HG03135 (cell line): ENCODE data around the gene MYL10.
"Not testable (repeated sequence)": the region's sequence is repeated elsewhere in the genome, so short reads cannot be mapped to it uniquely, and the experiment has no call there.

Source experiments
- ATAC-seq: cut with Tn5 transposase; IDR thresholded peaks from one replicate; pipeline ENCODE4 v1.9.1; 2021; ENCODE audit warnings: mild to moderate bottlenecking, moderate library complexity; ENCODE audit not compliant: unreplicated experiment

Gene MYL10

GRCh38 chr7:101657171-101657570, 28.1 kb upstream of the MYL10 start:
- no peak for ATAC-seq

- no peak for ATAC-seq
Observed at GRCh38 chr7:101651112-101651511, 22.0 kb upstream of the MYL10 start.

- no peak for ATAC-seq
Observed at GRCh38 chr7:101650579-101651081, 21.5 kb upstream of the MYL10 start.

GRCh38 chr7:101647876-101648275, 18.8 kb upstream of the MYL10 start:
- not testable (repeated sequence) for ATAC-seq

GRCh38 chr7:101645951-101646350, 16.9 kb upstream of the MYL10 start:
- no peak for ATAC-seq

GRCh38 chr7:101644879-101645278, 15.8 kb upstream of the MYL10 start:
- no peak for ATAC-seq

GRCh38 chr7:101639127-101639526, 10.0 kb upstream of the MYL10 start:
- not testable (repeated sequence) for ATAC-seq

- ATAC-seq = no peak
Observed at GRCh38 chr7:101636822-101637623, 7.9 kb upstream of the MYL10 start.

GRCh38 chr7:101635484-101635883, 6.4 kb upstream of the MYL10 start:
- no peak for ATAC-seq

GRCh38 chr7:101634196-101634717, 5.2 kb upstream of the MYL10 start:
- ATAC-seq = no peak

GRCh38 chr7:101633511-101633910, 4.4 kb upstream of the MYL10 start:
- no peak for ATAC-seq

GRCh38 chr7:101632641-101633040, 3.5 kb upstream of the MYL10 start:
- no peak for ATAC-seq

- no peak for ATAC-seq
Observed at GRCh38 chr7:101631224-101631714, 2.2 kb upstream of the MYL10 start.

GRCh38 chr7:101630591-101630990, 1.5 kb upstream of the MYL10 start:
- ATAC-seq = no peak

GRCh38 chr7:101628522-101628921, 574 bp downstream of the MYL10 start:
- ATAC-seq = no peak

GRCh38 chr7:101626758-101627157, 2.3 kb downstream of the MYL10 start:
- no peak for ATAC-seq

GRCh38 chr7:101626069-101626671, 2.9 kb downstream of the MYL10 start:
- no peak for ATAC-seq

GRCh38 chr7:101625031-101625791, 3.9 kb downstream of the MYL10 start:
- no peak for ATAC-seq

GRCh38 chr7:101624246-101625001, 4.7 kb downstream of the MYL10 start:
- no peak for ATAC-seq

- no peak for ATAC-seq
Observed at GRCh38 chr7:101622609-101623173, 6.4 kb downstream of the MYL10 start.
